ENCODE results near the gene ALMS1.
"Not testable (repeated sequence)": the region's sequence is repeated elsewhere in the genome, so short reads cannot be mapped to it uniquely, and the experiment has no call there.

Gene ALMS1

DNA sequence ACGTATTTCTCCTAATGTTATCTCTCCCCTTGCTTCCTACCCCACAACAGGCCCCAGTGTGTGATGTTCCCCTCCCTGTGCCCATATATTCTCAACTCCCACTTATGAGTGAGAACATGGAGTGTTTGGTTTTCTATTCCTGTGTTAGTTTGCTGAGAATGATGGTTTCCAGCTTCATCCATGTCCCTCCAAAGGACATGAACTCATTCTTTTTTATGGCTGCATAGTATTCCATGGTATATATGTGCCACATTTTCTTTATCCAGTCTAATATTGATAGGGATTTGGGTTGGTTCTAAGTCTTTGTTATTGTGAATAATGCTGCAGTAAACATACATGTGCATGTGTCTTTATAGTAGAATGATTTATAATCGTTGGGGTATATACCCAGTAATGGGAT, 119.2 kb downstream of the ALMS1 start:
- not testable (repeated sequence) for DNase-seq (ENCODE audit: low read depth in 2 of 3, low spot score in 2 of 3)

DNA sequence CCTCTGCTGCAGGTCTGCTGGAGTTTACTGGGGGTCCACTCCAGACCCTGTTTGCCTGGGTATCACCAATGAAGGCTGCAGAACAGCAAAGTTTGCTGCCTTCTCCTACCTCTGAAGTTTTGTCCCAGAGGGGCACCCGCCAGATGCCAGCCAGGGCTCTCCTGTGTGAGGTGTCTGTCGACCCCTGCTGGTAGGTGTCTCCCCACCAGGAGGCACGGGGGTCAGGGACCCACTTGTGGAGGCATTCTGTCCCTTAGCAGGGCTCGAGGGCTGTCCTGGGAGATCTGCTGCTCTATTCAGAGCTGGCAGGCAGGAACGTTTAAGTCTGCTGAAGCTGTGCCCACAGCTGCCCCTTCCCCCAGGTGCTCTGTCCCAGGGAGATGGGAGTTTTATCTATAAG, 124.8 kb downstream of the ALMS1 start:
- not testable (repeated sequence) for DNase-seq (ENCODE audit: low read depth in 2 of 3, low spot score in 2 of 3)

DNA sequence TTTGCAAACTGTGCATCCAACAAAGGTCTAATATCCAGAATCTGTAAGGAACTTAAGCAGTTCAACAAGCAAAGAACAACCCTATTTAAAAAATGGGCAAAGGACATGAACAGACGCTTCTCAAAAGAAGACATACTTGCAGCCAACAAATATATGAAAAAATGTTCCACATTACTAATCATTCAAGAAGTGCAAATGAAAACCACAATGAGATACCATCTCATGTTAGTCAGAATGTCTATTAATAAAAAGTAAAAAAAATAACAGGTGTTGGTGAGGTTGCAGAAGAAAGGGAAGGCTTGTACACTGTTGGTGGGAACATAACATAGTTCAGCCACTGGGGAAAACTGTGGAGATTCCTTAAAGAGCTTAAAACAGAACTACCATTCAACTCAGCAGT, 130.4 kb downstream of the ALMS1 start:
- DNase-seq (ENCODE audit: low read depth in 2 of 3, low spot score in 2 of 3) = no peak

- DNase-seq (ENCODE audit: low read depth in 2 of 3, low spot score in 2 of 3) = no peak
These were observed 143.1 kb downstream of the ALMS1 start for GRCh38 chr2:73528688-73529087.

DNA sequence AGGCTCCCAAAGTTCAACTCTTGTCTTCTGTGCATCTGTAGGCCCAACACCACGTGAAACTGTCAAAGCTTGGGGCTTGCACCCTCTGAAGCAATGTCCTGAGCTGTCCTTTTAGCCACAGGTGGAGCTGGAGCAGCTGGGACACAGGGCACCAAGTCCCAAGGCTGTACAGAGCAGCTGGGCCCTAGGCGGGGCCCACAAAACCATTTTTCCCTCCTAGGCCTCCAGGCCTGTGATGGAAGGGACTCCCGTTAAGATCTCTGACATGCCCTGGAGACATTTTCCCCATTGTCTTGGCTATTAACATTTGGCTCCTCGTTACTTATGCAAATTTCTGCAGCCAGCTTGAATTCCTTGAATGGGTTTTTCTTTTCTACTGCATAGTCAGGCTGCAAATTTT, 145.1 kb downstream of the ALMS1 start:
- DNase-seq (ENCODE audit: low read depth in 2 of 3, low spot score in 2 of 3) = not testable (repeated sequence)

GRCh38 chr2:73532381-73532780, 146.7 kb downstream of the ALMS1 start:
- DNase-seq (ENCODE audit: low read depth in 2 of 3, low spot score in 2 of 3) = no peak

DNA sequence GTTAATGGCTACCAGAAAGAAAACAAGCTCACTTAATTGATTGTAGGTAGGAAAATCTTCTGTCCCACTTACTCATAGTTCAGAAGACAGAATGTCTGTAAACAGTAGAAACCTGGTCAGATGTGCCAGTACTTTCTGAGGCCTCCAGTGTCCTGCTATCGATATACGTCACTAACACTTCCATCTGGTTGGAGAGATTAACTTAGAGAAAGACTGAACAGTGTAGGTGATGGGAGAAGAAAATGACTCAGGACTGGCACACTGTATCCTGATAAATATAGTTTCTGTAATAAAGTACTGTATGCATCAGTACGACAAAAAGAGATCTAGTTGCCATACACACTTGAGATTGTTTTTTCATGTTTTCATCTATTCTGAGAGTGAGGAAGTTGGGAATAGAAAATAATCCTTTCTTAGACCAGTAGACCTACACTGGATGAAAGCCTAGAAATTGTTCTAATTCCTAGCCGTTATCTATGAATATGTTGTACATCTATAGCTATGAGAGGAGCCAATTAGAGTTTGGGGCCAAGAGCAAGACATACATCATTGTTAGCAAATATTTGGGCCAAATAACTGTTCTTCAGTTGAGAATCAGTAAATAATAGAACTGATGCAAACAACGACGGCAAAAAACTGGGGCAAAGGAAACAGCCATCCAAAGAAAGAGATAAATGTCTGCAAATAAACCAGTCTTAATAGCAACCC, 150.7 kb downstream of the ALMS1 start:
- no peak for DNase-seq (ENCODE audit: low read depth in 2 of 3, low spot score in 2 of 3)

DNA sequence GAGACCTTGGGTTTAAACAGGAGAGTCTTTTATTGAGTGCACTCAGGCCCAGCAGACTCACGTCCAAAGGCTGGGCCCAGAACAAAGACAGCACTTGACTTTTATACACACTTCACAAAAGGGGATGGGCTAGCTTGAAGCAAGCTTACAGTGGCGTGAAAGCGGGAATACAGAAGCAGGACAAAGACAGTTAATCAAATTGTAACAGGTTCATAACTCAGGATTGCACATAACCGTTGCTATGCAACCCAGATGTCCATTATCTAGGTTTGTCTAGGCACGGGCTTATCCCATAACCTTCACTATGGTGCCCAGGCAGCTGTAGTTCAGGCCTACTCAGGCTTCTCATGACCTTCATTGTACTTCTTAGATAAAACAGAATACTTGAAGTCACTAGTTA, 175.2 kb downstream of the ALMS1 start:
- DNase-seq (ENCODE audit: low read depth in 2 of 3, low spot score in 2 of 3) = not testable (repeated sequence)

GRCh38 chr2:73561422-73561821, 175.8 kb downstream of the ALMS1 start:
- DNase-seq (ENCODE audit: low read depth in 2 of 3, low spot score in 2 of 3) = no peak

DNA sequence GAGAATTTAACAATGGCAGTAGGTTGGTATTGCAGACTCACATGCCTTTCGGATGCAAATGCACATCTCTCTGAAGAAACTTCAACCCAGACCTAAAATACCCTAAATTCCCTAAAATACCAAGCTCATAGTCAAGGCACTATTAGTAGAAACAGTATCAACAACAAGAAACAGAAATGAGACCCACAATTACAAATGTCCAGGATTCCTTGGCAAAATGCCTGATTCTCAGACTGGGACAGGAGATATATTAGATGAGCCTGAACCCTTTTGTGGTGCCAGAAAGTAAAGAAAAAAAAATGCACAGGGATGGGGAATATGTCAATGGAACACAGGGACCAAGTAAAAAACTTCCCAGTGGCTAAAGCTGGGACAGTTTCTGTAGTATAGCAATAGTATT, 179.3 kb downstream of the ALMS1 start:
- no peak for DNase-seq (ENCODE audit: low read depth in 2 of 3, low spot score in 2 of 3)

DNA sequence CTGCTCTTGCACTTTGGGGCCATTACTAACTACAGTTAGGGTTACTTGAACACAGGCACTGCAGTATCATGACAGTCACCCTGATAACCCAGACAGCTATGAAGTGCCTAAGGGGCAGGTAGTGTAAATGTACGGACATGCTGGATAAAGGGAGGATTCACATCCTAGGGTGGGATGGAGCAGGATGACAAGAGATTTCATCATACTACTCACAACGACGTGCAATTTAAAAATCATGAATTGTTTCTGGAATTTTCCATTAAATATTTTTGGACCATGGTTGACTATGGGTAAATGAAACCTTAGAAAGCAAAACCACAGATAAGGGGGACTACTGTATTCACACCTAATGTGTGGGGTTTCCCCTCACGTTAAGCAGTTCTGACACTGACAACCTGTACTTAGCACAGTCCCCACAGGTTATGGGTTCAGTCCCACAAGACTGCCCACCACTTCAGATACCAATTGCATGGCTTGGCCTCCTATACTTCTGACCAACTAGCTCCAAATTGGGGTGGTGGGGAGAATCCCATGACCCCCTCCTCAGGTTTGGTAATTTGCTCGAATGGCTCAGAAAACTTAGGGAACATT, 180.7 kb downstream of the ALMS1 start:
- DNase-seq (ENCODE audit: low read depth in 2 of 3, low spot score in 2 of 3) = no peak

- no peak for DNase-seq (ENCODE audit: low read depth in 2 of 3, low spot score in 2 of 3)
These were observed 189.6 kb downstream of the ALMS1 start for GRCh38 chr2:73575261-73575660.

GRCh38 chr2:73582364-73582763, 196.7 kb downstream of the ALMS1 start:
- no peak for DNase-seq (ENCODE audit: low read depth in 2 of 3, low spot score in 2 of 3)

GRCh38 chr2:73588177-73588576, 202.5 kb downstream of the ALMS1 start:
- no peak for DNase-seq (ENCODE audit: low read depth in 2 of 3, low spot score in 2 of 3)

DNA sequence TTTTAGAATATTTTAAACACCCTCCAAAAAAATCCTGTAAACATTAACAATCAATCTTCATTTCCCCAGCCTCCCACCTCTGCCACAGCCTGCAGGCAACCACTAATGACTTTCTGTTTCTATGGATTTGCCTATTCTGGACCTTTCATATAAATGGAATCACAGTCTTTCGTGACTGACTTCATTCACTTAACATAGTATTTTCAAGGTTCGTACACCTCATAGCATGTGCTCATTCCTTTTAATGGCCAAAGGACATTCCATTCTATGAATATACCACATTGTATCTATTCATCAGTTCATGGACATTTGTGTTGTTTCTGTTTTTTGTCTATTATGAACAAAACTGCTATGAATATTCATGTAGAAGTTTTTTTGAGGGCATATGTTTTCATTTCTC, 208.0 kb downstream of the ALMS1 start:
- DNase-seq (ENCODE audit: low read depth in 2 of 3, low spot score in 2 of 3) = no peak

DNA sequence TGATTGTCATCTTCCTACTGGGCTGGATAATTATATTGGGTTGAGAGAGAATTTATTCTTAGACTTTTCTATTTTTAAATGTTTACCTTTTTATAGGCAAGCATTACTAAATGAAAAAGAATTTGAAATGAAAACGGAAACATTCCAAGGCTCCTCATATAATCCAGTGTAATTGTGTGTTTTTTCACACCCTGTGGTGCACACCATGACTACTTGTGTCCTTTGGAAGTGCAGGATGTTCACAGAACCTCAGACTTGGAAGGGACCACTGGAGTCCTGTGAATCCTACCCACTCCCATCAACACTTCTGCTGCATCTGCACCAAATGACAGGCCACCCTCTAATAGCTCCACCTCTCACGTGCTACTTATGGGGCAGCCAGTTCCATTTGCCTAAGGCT, 208.6 kb downstream of the ALMS1 start:
- no peak for DNase-seq (ENCODE audit: low read depth in 2 of 3, low spot score in 2 of 3)

DNA sequence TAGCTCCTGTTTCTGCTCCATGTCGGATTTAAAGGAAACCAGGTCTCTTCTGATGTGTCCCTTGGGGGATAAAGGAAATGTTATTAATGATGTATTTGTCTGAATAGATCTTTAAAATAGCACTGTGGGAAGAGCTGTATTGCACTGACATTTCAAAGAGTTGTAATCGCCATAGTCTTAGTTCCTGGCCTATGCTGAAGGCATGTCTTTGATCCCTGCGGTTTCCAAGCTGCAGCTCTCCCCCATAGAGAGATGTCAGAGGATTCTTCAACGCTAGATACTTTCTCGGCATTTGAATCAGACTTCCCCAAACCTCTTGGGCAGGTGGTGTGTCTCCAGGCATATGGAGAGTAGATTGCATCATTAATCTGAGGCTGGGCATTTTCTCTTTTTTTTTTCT, 216.1 kb downstream of the ALMS1 start:
- no peak for DNase-seq (ENCODE audit: low read depth in 2 of 3, low spot score in 2 of 3)

DNA sequence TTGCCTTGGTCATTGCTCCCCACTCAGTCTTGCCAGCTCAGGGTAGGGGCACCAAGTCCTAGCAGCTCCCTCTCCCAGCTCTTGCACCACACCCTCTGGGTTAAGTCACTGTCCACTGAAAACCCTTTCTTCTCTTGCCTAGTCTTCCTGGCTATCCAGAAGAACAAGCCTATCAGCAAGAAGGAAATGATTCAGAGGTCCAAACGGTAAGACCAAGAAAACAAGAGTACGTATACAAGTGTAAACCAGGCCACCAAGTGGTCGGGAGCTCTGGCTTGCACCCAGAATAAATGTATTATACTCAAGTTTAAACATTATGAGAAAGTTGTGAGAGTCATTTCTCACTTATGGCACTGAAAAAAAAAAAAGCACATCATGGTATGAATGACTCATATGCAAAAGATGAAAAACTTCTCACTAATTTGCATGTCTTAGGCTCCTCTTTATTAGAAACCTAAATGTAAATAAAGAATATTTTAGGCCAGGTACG, 217.5 kb downstream of the ALMS1 start:
- DNase-seq (ENCODE audit: low read depth in 2 of 3, low spot score in 2 of 3) = not testable (repeated sequence)

GRCh38 chr2:73604589-73604988, 219.0 kb downstream of the ALMS1 start:
- DNase-seq (ENCODE audit: low read depth in 2 of 3, low spot score in 2 of 3) = not testable (repeated sequence)

DNA sequence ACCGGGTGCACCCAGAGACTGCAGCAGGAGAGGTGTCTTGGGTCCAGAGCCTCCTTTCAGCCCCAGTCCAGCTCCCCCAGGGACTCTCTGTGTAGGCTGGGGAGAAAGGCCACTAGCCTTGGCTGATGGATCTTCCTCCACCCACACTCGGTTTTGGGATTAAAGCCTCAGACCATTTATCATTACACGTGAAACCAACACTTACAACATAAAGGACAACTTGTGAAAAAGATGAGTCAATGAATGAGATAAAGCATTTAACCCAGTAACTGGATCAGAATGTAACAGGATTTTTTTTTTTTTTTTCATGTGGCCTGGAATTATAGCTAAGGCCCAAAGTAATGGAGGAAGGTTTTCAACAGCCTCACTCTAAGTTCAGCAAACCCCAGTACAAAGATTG, 224.5 kb downstream of the ALMS1 start:
- DNase-seq (ENCODE audit: low read depth in 2 of 3, low spot score in 2 of 3) = no peak

DNA sequence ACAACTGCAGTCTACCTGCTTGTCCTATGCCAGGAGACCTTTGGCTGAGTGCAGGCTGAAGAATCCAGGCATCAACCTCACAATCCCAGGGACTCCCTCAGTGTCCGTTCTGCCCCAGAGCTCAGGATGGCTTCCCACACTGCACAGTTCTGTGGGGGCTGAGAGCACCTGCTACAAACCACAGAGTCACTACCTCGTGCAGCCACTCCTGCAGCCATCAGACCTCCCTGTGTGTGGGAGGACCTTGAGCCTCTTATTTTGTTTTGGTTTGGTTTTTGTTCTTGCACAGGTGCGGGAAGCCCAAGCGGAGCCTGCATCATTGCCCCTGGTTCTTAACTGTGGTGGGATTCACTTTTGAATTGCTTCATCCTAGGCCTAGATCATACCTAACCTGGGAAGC, 225.6 kb downstream of the ALMS1 start:
- no peak for DNase-seq (ENCODE audit: low read depth in 2 of 3, low spot score in 2 of 3)

DNA sequence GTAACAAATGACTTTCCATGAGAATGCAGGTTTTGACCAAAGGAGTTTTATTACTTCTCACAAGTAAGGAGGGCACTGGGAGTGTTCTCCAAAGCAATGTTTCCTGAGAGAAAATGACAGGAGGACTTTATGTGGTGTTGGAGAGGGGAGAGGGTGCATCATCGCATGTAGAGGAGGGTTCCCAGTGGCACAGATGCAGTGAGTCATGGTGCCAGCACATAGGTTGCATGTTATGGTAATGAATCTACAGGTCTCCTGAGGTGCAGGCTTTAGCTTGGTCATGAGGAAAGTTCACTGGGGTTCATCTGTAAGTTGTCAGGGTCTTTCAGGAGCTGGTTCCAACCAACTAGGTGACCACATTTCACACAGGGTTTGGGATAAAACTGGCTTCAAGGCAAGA, 226.2 kb downstream of the ALMS1 start:
- no peak for DNase-seq (ENCODE audit: low read depth in 2 of 3, low spot score in 2 of 3)

GRCh38 chr2:73614105-73614504, 228.5 kb downstream of the ALMS1 start:
- no peak for DNase-seq (ENCODE audit: low read depth in 2 of 3, low spot score in 2 of 3)

Data from activated CD8-positive, alpha-beta memory T cell treated with anti-CD3 and anti-CD28 coated beads for 48 hours (primary cell).